Fibroblast of lung (primary cell): ENCODE data around the gene LIG1.

ENCODE experiments used
- CTCF ChIP-seq, 2 donors: IDR thresholded peaks in 1 of 2; conservative IDR thresholded peaks in 1 of 2; 1 replicate in 1 of 2; 2 replicates in 1 of 2; pipeline ENCODE4 v1.5.1; 2011 to 2012; ENCODE audit warnings: low read length in 2 of 2, control low read depth in 1 of 2, inconsistent platforms in 1 of 2, low read depth in 1 of 2, mild to moderate bottlenecking in 1 of 2
- EZH2 ChIP-seq: IDR thresholded peaks from 2 replicates; pipeline ENCODE4 v1.5.1; 2012; ENCODE audit warnings: low read length, control low read depth, mild to moderate bottlenecking; ENCODE audit errors: missing control alignments

GRCh38 chr19:48136547-48136946 lies 33.6 kb downstream of the LIG1 start:
- TF ChIP-seq CTCF (conservative IDR thresholded peaks at IDR 0.05 in 1 of 2, IDR thresholded peaks at IDR 0.05 in 1 of 2; ENCODE audit: low read depth in 1 of 2, low read length in 2 of 2): no peak
- no peak for TF ChIP-seq EZH2
